HG03521 (cell line): ENCODE results near the gene PSMC3.

ENCODE experiments used
- ATAC-seq: cut with Tn5 transposase; IDR thresholded peaks from one replicate; pipeline ENCODE4 v1.9.1; 2021; ENCODE audit warnings: mild to moderate bottlenecking, moderate library complexity; ENCODE audit not compliant: unreplicated experiment

Gene PSMC3

GRCh38 chr11:47443028-47443700, 16.9 kb upstream of the PSMC3 start:
- ATAC-seq, result no peak

- ATAC-seq, result no peak
These were observed 16.3 kb upstream of the PSMC3 start for GRCh38 chr11:47442514-47442913.

GRCh38 chr11:47441421-47441820, 15.2 kb upstream of the PSMC3 start:
- no peak for ATAC-seq

GRCh38 chr11:47440054-47440476, 13.8 kb upstream of the PSMC3 start:
- no peak for ATAC-seq

GRCh38 chr11:47438721-47439120, 12.5 kb upstream of the PSMC3 start:
- ATAC-seq, result no peak

- no peak for ATAC-seq
These were observed 11.6 kb upstream of the PSMC3 start for GRCh38 chr11:47437746-47438418.

GRCh38 chr11:47437218-47437745, 11.0 kb upstream of the PSMC3 start:
- no peak for ATAC-seq

- no peak for ATAC-seq
These were observed 10.5 kb upstream of the PSMC3 start for GRCh38 chr11:47436726-47437125.

GRCh38 chr11:47435687-47436086, 9.4 kb upstream of the PSMC3 start:
- ATAC-seq, result no peak

GRCh38 chr11:47434011-47434786, 8.0 kb upstream of the PSMC3 start:
- ATAC-seq, result no peak

GRCh38 chr11:47433157-47433556, 6.9 kb upstream of the PSMC3 start:
- no peak for ATAC-seq

GRCh38 chr11:47431356-47432083, 5.3 kb upstream of the PSMC3 start:
- no peak for ATAC-seq

- ATAC-seq, result no peak
These were observed 4.3 kb upstream of the PSMC3 start for GRCh38 chr11:47430524-47430923.

GRCh38 chr11:47425611-47426010, 628 bp downstream of the PSMC3 start:
- no peak for ATAC-seq

- no peak for ATAC-seq
These were observed 7.6 kb downstream of the PSMC3 start for GRCh38 chr11:47418454-47419259.

GRCh38 chr11:47417712-47418111, 8.5 kb downstream of the PSMC3 start:
- no peak for ATAC-seq

- ATAC-seq, result no peak
These were observed 10.2 kb downstream of the PSMC3 start for GRCh38 chr11:47415949-47416472.

GRCh38 chr11:47415091-47415854, 11.0 kb downstream of the PSMC3 start:
- ATAC-seq, result no peak

GRCh38 chr11:47414685-47415070, 11.6 kb downstream of the PSMC3 start:
- no peak for ATAC-seq
